OCI-LY1 (cell line): ENCODE results near the gene NPIPA1.
"Not testable (repeated sequence)": the region's sequence is repeated elsewhere in the genome, so short reads cannot be mapped to it uniquely, and the experiment has no call there.

Source experiments
- CTCF ChIP-seq: fragments of 200-600 bp; sonication (generic), shearing (Covaris generic); IDR thresholded peaks from 2 replicates; pipeline ENCODE4 v1.5.1; 2017; ENCODE audit warnings: mild to moderate bottlenecking, antibody characterized with exemption, low read length, moderate library complexity, mixed read lengths
- EZH2 ChIP-seq: fragments of 200-600 bp; sonication (generic), shearing (Covaris generic); IDR thresholded peaks from 2 replicates; pipeline ENCODE4 v1.8.0; 2017; ENCODE audit warnings: borderline replicate concordance, mixed run types, mild to moderate bottlenecking, antibody characterized with exemption, low read length, moderate library complexity, mixed read lengths

- not testable (repeated sequence) for TF ChIP-seq CTCF, EZH2
These were observed 5.4 kb downstream of the NPIPA1 start for GRCh38 chr16:14942686-14943085.
